MCF 10A (cell line): ENCODE results near the gene DIP2C. TPM values are rescaled to one million over a fixed set of nuclear protein-coding genes. Genes with fewer than 3 reads are reported as not detected.

Experiments used
- BruUV-seq: library from RNA; stranded (reverse); fragments of 400-500 nt; replicated peaks from 2 replicates; lab custom pipeline; 2021; lab: Mats Ljungman, UMichigan
- CTCF ChIA-PET: fragments of 300-600 bp; sonication (Branson Sonifier 250); formaldehyde crosslinking; extraction: SDS; loops from one replicate; lab custom pipeline; 2021; ENCODE audit warnings: antibody characterized with exemption, inconsistent platforms; lab: Yijun Ruan, JAX
- POLR2A ChIA-PET: fragments of 300-600, 350-650 bp; sonication (Branson Sonifier 250); formaldehyde crosslinking; extraction: SDS; loops from one replicate; lab custom pipeline; 2020; ENCODE audit warnings: antibody characterized with exemption, inconsistent platforms; lab: Yijun Ruan, JAX
- DNase-seq: peaks from one replicate; pipeline ENCODE4 v3.0.0-alpha.2; 2018; ENCODE audit not compliant: unreplicated experiment
- H3K27ac Mint-ChIP-seq: one replicate; pipeline ENCODE4 v1.8.0; 2022; ENCODE audit warnings: mild to moderate bottlenecking, low read depth, mixed read lengths; ENCODE audit not compliant: unreplicated experiment
- H3K27me3 Mint-ChIP-seq: one replicate; pipeline ENCODE4 v1.8.0; 2022; ENCODE audit warnings: mixed read lengths; ENCODE audit not compliant: insufficient read depth, unreplicated experiment
- H3K36me3 Mint-ChIP-seq: one replicate; pipeline ENCODE4 v1.8.0; 2022; ENCODE audit warnings: mild to moderate bottlenecking, moderate library complexity, mixed read lengths; ENCODE audit not compliant: insufficient read depth, unreplicated experiment
- H3K4me1 Mint-ChIP-seq: one replicate; pipeline ENCODE4 v1.8.0; 2022; ENCODE audit warnings: mixed read lengths; ENCODE audit not compliant: insufficient read depth, unreplicated experiment
- H3K4me3 Mint-ChIP-seq: one replicate; pipeline ENCODE4 v1.8.0; 2022; ENCODE audit warnings: mild to moderate bottlenecking, moderate library complexity, mixed read lengths; ENCODE audit not compliant: unreplicated experiment
- H3K9me3 Mint-ChIP-seq: one replicate; pipeline ENCODE4 v1.8.0; 2022; ENCODE audit warnings: mixed read lengths; ENCODE audit not compliant: unreplicated experiment
- intact Hi-C: fragments of 100-400 bp; cut with micrococcal nuclease; formaldehyde crosslinking; loops from 2 replicates; pipeline ENCODE4 v1.14.1; 2022
- total RNA-seq: library from RNA; stranded (reverse); gene quantifications from 2 replicates; pipeline ENCODE4 v1.2.3, GENCODE V29; 2022
- TF ChIP-seq, protein P1 (sequence below): fragments of 200-600 bp; IDR thresholded peaks from one replicate; pipeline ENCODE4 v1.8.0; 2022; ENCODE audit warnings: antibody characterized with exemption, mild to moderate bottlenecking; ENCODE audit not compliant: unreplicated experiment

Gene DIP2C
- total RNA-seq, 1 experiment from 2014 or later = 0.37 TPM

DNA sequence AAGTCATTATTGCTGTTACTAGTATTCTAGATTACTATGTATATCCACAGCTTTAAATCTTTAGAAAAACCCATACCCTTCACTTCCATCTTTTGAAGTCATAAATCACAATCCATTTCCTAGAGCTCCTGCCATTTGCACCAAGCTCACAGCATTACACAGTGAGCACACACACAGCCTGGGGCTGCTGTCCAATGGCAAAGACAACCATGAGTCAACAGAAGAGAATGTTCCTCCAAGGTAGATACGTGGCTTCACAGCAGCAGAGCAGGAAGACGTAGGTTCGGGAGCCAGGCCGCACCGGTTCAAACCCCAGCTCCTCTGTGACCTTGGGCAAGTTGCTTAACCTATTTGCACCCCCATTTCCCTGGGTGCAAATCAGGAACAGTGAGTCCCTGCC, 234.6 kb downstream of the DIP2C start:
- H3K36me3 Mint-ChIP-seq = no peaks in the 10 kb centered on the region
- H3K27me3 Mint-ChIP-seq = peaks cover 5% of the 10 kb centered on the region
- BruUV-seq = no TSS peak
- intact Hi-C loops = no loop called here
- no peaks in the 10 kb centered on the region for H3K9me3 Mint-ChIP-seq
- CTCF ChIA-PET = no interaction called here
- peaks cover 25% of the 10 kb centered on the region for H3K4me1 Mint-ChIP-seq
- H3K4me3 Mint-ChIP-seq = peak overlapping the region; percentile 17
- POLR2A ChIA-PET = interaction anchor here (0.6 to 0.7 kb wide), 2 partner anchors 181 to 224 kb away, joined by 3 to 4 read pairs; no protein-coding TSS in a partner anchor
- TF ChIP-seq, protein P1, sequence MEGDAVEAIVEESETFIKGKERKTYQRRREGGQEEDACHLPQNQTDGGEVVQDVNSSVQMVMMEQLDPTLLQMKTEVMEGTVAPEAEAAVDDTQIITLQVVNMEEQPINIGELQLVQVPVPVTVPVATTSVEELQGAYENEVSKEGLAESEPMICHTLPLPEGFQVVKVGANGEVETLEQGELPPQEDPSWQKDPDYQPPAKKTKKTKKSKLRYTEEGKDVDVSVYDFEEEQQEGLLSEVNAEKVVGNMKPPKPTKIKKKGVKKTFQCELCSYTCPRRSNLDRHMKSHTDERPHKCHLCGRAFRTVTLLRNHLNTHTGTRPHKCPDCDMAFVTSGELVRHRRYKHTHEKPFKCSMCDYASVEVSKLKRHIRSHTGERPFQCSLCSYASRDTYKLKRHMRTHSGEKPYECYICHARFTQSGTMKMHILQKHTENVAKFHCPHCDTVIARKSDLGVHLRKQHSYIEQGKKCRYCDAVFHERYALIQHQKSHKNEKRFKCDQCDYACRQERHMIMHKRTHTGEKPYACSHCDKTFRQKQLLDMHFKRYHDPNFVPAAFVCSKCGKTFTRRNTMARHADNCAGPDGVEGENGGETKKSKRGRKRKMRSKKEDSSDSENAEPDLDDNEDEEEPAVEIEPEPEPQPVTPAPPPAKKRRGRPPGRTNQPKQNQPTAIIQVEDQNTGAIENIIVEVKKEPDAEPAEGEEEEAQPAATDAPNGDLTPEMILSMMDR = no peak
- H3K27ac Mint-ChIP-seq = peak overlapping the region; percentile 80
- peak; percentile 92 for DNase-seq

GRCh38 chr10:453647-454046, 235.8 kb downstream of the DIP2C start:
- no peaks in the 10 kb centered on the region for H3K27me3 Mint-ChIP-seq
- TF ChIP-seq, protein P1 = no peak
- no peaks in the 10 kb centered on the region for H3K9me3 Mint-ChIP-seq
- DNase-seq = no peak
- intact Hi-C loops = no loop called here
- H3K36me3 Mint-ChIP-seq = no peaks in the 10 kb centered on the region
- POLR2A ChIA-PET = no interaction called here
- H3K4me3 Mint-ChIP-seq = no peak overlapping the region
- CTCF ChIA-PET = no interaction called here
- no TSS peak for BruUV-seq
- no peak overlapping the region for H3K27ac Mint-ChIP-seq
- H3K4me1 Mint-ChIP-seq = peaks cover 25% of the 10 kb centered on the region

DNA sequence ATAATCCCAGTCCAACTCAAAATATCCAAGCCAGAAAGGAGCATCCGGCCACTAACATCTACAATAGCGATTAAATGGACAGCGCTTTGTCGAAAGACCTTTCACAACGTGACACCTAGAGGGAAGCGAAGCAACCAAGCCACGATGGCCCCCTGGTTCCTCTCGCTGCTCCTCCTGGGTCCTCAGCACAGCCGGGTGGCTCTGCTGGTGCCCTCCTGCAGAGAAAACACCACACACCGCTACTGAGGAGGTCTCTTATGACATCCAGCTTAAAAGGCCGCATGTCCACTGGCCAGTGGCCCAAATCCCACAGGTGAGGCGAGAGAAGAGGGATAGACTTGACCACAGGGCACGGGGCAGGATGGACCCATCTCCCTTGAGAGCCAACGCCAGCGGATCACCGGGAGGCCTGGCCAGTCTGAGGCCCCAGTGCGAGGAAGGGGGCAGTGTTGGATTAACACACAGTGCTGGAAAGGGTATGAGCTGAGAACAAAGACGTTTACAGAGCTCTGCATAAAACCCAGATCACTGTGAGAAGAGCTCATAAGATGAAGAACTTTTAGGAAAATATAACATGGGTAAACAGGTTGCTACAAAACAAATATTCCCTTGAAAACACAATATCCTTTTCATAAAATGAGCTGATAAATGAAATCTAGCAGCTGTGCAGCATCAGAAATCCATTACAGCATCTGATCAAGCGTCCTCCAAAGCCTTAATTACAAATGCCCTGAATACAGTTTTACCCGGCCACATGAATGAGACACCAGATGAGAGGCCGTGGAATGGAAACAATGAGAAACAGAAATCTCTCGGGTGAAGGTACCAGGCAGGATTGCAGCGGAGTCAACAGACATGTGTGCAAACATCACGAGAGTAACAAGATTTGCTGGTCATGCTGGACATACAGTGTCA, 236.7 kb downstream of the DIP2C start:
- TF ChIP-seq, protein P1 = no peak
- Mint-ChIP-seq H3K27ac (no peak overlapping the region), H3K27me3 (no peaks in the 10 kb centered on the region), H3K36me3 (no peaks in the 10 kb centered on the region), H3K4me1 (peaks cover 25% of the 10 kb centered on the region), H3K9me3 (no peaks in the 10 kb centered on the region), H3K4me3 (no peak overlapping the region)
- CTCF ChIA-PET = no interaction called here
- intact Hi-C loops = no loop called here
- POLR2A ChIA-PET = no interaction called here
- BruUV-seq = no TSS peak
- no peak for DNase-seq

DNA sequence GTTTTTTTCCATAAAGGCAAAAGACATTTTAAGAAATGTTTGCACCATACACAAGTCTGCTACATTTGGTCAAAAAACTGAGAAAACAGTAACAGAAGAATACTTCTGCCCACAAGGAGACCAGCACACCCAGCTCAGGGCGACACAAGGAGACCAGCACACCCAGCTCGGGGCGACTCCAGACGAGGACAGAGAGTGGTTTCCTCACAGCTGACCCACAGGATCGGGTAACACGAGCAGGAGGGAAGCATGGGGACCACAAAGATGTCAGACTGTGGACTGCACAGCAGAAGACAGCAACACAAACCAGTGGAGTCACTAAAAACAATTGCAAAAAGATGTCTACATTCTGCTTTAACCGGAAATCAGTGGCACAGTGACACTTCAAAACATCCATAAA, 237.6 kb downstream of the DIP2C start:
- Mint-ChIP-seq H3K27ac (no peak overlapping the region), H3K4me1 (peaks cover 25% of the 10 kb centered on the region), H3K4me3 (no peak overlapping the region), H3K36me3 (no peaks in the 10 kb centered on the region), H3K9me3 (no peaks in the 10 kb centered on the region), H3K27me3 (no peaks in the 10 kb centered on the region)
- TF ChIP-seq, protein P1 = no peak
- intact Hi-C loops = no loop called here
- BruUV-seq = no TSS peak
- ChIA-PET POLR2A (no interaction called here), CTCF (no interaction called here)
- no peak for DNase-seq
